Fibroblast of mammary gland (primary cell): ENCODE data around the gene ARHGEF26.
A peak's percentile ranks its signal among the peaks of the same experiment; 100 is the strongest.

ENCODE experiments used
- DNase-seq: peaks from one replicate; pipeline ENCODE4 v3.0.0-alpha.2; 2010; ENCODE audit warnings: low read depth
- H3K4me3 ChIP-seq: 2 replicates; pipeline ENCODE4 v1.5.1; 2011; ENCODE audit warnings: low read depth, mild to moderate bottlenecking, low read length, moderate library complexity; ENCODE audit not compliant: control insufficient read depth
- CTCF ChIP-seq: conservative IDR thresholded peaks from 2 replicates; pipeline ENCODE4 v1.5.1; 2011; ENCODE audit warnings: low read depth, low read length, inconsistent platforms; ENCODE audit not compliant: control insufficient read depth, insufficient read depth

The ARHGEF26 gene

GRCh38 chr3:154178172-154178571, 57.0 kb downstream of the ARHGEF26 start:
- H3K4me3 ChIP-seq: no peak overlapping the region
- peak; percentile 4 for DNase-seq
- TF ChIP-seq CTCF: no peak

DNA sequence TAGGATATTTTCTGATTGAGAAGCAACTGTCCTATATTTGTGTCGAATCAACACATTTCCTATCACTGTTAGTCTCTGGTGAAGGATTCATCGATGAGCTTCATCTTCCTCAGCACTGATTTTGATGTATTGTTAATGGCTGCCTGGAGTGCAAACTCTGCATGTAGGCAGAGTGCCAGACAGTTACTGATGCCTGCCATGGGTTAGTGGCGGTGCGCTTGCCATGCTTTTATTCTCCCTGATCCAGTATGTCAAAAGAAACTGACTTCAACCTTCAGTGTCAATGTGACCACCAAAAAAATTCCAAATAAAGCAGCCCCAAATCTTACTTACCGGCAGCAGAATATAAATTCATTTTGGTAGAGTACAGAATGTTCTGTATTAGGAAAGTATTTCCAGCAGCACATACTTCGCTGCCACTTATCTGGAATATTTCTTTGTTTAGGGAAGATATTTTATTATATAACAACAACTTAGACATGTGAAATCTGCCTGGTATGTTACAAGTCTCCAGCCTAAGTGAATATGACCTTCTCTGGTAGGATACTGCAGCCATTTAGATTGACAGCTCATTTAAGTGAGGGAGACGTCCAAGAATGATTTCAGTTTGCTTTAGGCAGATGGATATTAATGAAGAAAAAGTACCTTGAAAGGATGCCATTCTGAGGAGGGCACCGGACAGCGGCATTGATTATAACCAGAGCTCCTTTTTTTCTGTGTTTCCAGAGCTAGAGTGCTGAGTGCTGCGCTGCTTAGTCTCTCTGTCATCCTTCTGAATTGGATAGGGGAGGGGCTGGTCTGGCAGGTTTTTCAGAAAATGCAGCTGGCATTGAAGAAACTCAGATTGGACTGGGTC, 59.9 kb downstream of the ARHGEF26 start:
- H3K4me3 ChIP-seq: no peak overlapping the region
- no peak for TF ChIP-seq CTCF
- no peak for DNase-seq

DNA sequence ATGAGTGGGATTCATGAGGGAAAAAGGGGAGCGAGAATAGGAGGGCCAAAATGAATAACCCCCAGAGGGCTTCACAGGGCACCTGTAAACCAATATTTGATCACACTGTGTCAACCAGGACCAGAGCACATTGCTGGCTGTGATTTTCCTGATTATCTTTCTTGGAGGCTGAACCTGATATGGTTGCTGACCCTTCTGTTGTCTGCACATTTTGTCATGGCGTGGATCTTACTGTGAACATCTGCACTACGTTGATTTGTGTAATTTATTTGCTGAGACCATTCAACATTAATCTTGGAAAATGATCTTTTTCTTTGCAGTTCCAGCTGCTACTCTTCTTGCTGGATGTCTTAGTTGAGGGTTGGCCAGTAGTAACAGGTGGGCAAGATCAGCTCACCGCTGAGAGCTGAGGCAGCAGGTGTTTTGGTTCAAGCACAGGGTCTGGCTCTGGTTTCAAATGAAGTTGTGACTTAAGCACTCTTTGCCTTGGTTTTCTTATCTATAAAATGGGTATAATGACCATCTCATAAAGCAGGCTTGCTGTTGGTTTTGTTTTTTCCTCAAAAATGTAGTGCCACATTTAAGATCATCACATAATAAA, 61.2 kb downstream of the ARHGEF26 start:
- DNase-seq: no peak
- H3K4me3 ChIP-seq: no peak overlapping the region
- TF ChIP-seq CTCF: no peak

DNA sequence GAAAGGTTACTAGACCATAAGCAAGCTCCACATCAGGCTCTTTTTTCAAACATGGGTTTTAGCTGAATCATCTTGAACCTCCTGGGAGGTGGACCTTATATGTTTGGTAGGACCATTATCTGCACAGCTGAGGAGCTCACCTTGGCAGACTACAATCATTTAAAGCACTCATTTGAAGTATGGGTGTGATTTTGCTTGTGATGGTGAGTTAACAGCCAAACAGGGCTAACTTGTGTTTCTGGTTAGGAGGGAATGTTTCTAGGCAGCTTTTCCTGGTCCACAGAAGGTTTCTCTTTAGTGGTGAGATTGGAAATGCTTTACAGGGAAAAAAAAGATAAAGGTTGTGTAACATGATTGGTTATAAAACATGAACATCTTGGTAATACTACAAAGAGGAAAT, 61.8 kb downstream of the ARHGEF26 start:
- no peak for DNase-seq
- no peak for TF ChIP-seq CTCF
- H3K4me3 ChIP-seq: no peak overlapping the region

- no peak for TF ChIP-seq CTCF
- no peak for DNase-seq
- H3K4me3 ChIP-seq: no peak overlapping the region
Measured at GRCh38 chr3:154184582-154184981, 63.4 kb downstream of the ARHGEF26 start.

DNA sequence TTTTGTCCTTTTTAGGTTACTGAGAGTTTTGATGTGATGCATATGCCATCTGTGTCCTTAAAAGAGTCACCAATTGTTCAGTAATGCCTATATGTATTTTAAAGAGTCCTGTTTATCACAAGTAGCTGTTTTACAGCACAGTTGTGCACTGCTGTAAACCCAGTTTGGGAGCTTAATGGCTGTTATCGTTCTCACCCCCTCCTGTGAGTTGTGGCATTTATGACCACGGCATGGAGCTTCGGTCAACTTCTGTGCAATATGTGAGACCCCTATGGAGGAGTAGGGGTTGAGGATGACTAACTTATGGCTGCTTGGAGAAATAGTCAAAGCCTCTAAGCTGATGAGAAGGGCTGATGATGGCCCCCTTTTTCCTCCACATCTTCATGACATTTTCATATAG, 67.2 kb downstream of the ARHGEF26 start:
- no peak for TF ChIP-seq CTCF
- no peak for DNase-seq
- H3K4me3 ChIP-seq: no peak overlapping the region

GRCh38 chr3:154188846-154189245, 67.7 kb downstream of the ARHGEF26 start:
- no peak overlapping the region for H3K4me3 ChIP-seq
- DNase-seq: no peak
- TF ChIP-seq CTCF: no peak
